ENCODE measurements around the gene DCAF10.
"Not testable (repeated sequence)": the region's sequence is repeated elsewhere in the genome, so short reads cannot be mapped to it uniquely, and the experiment has no call there.

- not testable (repeated sequence) for TF ChIP-seq EZH2 (IDR thresholded peaks at IDR 0.05; ENCODE audit: low read depth); CTCF (conservative IDR thresholded peaks at IDR 0.05)
Measured at GRCh38 chr9:37809676-37810075, 9.1 kb downstream of the DCAF10 start.
